Lower leg skin (tissue), 3 donors: ENCODE results near the gene DOK7.

ENCODE experiments used
- CTCF ChIP-seq, 3 donors: fragments of 450-650 bp; IDR thresholded peaks; one replicate each; pipeline ENCODE4 v1.5.1; 2016; ENCODE audit warnings: antibody characterized with exemption in 3 of 3, mild to moderate bottlenecking in 3 of 3, moderate library complexity in 2 of 3
- POLR2A ChIP-seq, 2 donors: fragments of 450-650 bp; IDR thresholded peaks; one replicate each; pipeline ENCODE4 v1.6.1; 2016 to 2017; ENCODE audit warnings: antibody characterized with exemption in 2 of 2, mild to moderate bottlenecking in 1 of 2, moderate library complexity in 1 of 2

GRCh38 chr4:3473181-3473950 lies 10.3 kb downstream of the DOK7 start:
- TF ChIP-seq CTCF (IDR thresholded peaks at IDR 0.05) (no peak), POLR2A (IDR thresholded peaks at IDR 0.05) (no peak)
